Neural cell (in vitro differentiated cells): ENCODE measurements around the gene STX5. TPM values are rescaled to one million over a fixed set of nuclear protein-coding genes. Genes with fewer than 3 reads are reported as not detected.

Experiments
- H2AFZ ChIP-seq: fragments of 200-600, 300-800 bp; sonication (generic), shearing (Covaris generic); 2 replicates; pipeline ENCODE4 v1.6.0; 2014; ENCODE audit warnings: low read depth, mild to moderate bottlenecking, antibody characterized with exemption, low read length, moderate library complexity
- H3F3A ChIP-seq: fragments of 200-600 bp; shearing (Covaris generic); 2 replicates; pipeline ENCODE4 v1.6.1; 2016; ENCODE audit warnings: mild to moderate bottlenecking, moderate library complexity, mixed read lengths, antibody characterized with exemption, low read length; ENCODE audit not compliant: insufficient read depth, poor library complexity, severe bottlenecking
- H3K27ac ChIP-seq: fragments of 200-600, 300-800 bp; sonication (generic), shearing (Covaris generic); 2 replicates; pipeline ENCODE4 v1.5.1; 2014; ENCODE audit warnings: mild to moderate bottlenecking, low read length, moderate library complexity
- H3K27me3 ChIP-seq: fragments of 300-800, 200-600 bp; sonication (generic), shearing (Covaris generic); 2 replicates; pipeline ENCODE4 v1.6.0; 2014; ENCODE audit warnings: mild to moderate bottlenecking, low read depth, low read length, moderate library complexity; ENCODE audit not compliant: insufficient read depth
- H3K36me3 ChIP-seq: fragments of 300-800, 200-600 bp; sonication (generic), shearing (Covaris generic); 2 replicates; pipeline ENCODE4 v1.5.1; 2014; ENCODE audit warnings: mild to moderate bottlenecking, antibody characterized with exemption, low read length, moderate library complexity; ENCODE audit not compliant: insufficient read depth
- H3K4me2 ChIP-seq: fragments of 300-800, 200-600 bp; sonication (generic), shearing (Covaris generic); 2 replicates; pipeline ENCODE4 v1.6.0; 2014; ENCODE audit warnings: mild to moderate bottlenecking, low read length
- H3K4me3 ChIP-seq: fragments of 300-800, 200-600 bp; sonication (generic), shearing (Covaris generic); 2 replicates; pipeline ENCODE4 v1.5.1; 2014; ENCODE audit warnings: mild to moderate bottlenecking, low read length, moderate library complexity
- H3K79me2 ChIP-seq: fragments of 200-600 bp; shearing (Covaris generic); replicated peaks from 2 replicates; pipeline ENCODE4 v1.6.0; 2014; ENCODE audit warnings: mild to moderate bottlenecking, low read length, moderate library complexity; ENCODE audit not compliant: insufficient read depth
- H3K9ac ChIP-seq: fragments of 300-800, 200-600 bp; sonication (generic), shearing (Covaris generic); 2 replicates; pipeline ENCODE4 v1.6.1; 2016; ENCODE audit warnings: mild to moderate bottlenecking, low read length, mixed read lengths
- H3K9me2 ChIP-seq: fragments of 200-600 bp; shearing (Covaris generic); 2 replicates; pipeline ENCODE4 v1.6.1; 2016; ENCODE audit warnings: mild to moderate bottlenecking, low read length, mixed read lengths; ENCODE audit not compliant: insufficient read depth
- H3K9me3 ChIP-seq: fragments of 200-600, 300-800 bp; sonication (generic), shearing (Covaris generic); 2 replicates; pipeline ENCODE4 v1.6.1; 2016; ENCODE audit warnings: mild to moderate bottlenecking, mixed run types, low read length, moderate library complexity, mixed read lengths
- H4K20me1 ChIP-seq: fragments of 200-600 bp; shearing (Covaris generic); 2 replicates; pipeline ENCODE4 v1.6.1; 2016; ENCODE audit warnings: mild to moderate bottlenecking, mixed run types; ENCODE audit not compliant: insufficient read depth
- EP300 ChIP-seq: fragments of 450-650 bp; conservative IDR thresholded peaks from 2 replicates; pipeline ENCODE4 v1.6.1; 2014; ENCODE audit warnings: antibody characterized with exemption, mild to moderate bottlenecking, moderate library complexity; ENCODE audit not compliant: poor library complexity, severe bottlenecking
- EZH2 ChIP-seq: fragments of 200-600, 300-800 bp; shearing (Covaris generic), sonication (generic); IDR thresholded peaks from 2 replicates; pipeline ENCODE4 v1.6.1; 2014; ENCODE audit warnings: antibody characterized with exemption, low read length, borderline replicate concordance, mild to moderate bottlenecking; ENCODE audit not compliant: insufficient read depth, poor library complexity, severe bottlenecking
- MXI1 ChIP-seq: fragments of 450-650 bp; conservative IDR thresholded peaks from 2 replicates; pipeline ENCODE4 v1.6.1; 2014; ENCODE audit warnings: antibody characterized with exemption, mild to moderate bottlenecking; ENCODE audit not compliant: poor library complexity, severe bottlenecking
- POLR2AphosphoS5 ChIP-seq: IDR thresholded peaks from 2 replicates; pipeline ENCODE4 v1.6.1; 2012
- RAD21 ChIP-seq: fragments of 450-650 bp; conservative IDR thresholded peaks from 2 replicates; pipeline ENCODE4 v1.6.1; 2014; ENCODE audit warnings: antibody characterized with exemption, mild to moderate bottlenecking, moderate library complexity
- SMC3 ChIP-seq: fragments of 450-650 bp; conservative IDR thresholded peaks from 2 replicates; pipeline ENCODE4 v1.6.1; 2014; ENCODE audit warnings: antibody characterized with exemption, mild to moderate bottlenecking, moderate library complexity; ENCODE audit not compliant: poor library complexity
- TAF1 ChIP-seq: IDR thresholded peaks from 2 replicates; pipeline ENCODE4 v1.6.1; 2012; ENCODE audit warnings: low read depth
- polyA plus RNA-seq: library from polyadenylated mRNA; depleted of rRNA; stranded (reverse); fragments of >200 nt; gene quantifications from 2 replicates; pipeline ENCODE4 v1.2.3, GENCODE V29; 2014
- TF ChIP-seq, protein P1 (sequence below): IDR thresholded peaks from 2 replicates; pipeline ENCODE4 v1.6.1; 2012; ENCODE audit warnings: borderline replicate concordance
- TF ChIP-seq, protein P2 (sequence below): fragments of 450-650 bp; IDR thresholded peaks from 2 replicates; pipeline ENCODE4 v1.5.1; 2014; ENCODE audit warnings: antibody characterized with exemption, mild to moderate bottlenecking, moderate library complexity; ENCODE audit not compliant: poor library complexity, severe bottlenecking

STX5 gene
- polyA plus RNA-seq, 1 donor from 2014 or later, result 28.5 TPM

DNA sequence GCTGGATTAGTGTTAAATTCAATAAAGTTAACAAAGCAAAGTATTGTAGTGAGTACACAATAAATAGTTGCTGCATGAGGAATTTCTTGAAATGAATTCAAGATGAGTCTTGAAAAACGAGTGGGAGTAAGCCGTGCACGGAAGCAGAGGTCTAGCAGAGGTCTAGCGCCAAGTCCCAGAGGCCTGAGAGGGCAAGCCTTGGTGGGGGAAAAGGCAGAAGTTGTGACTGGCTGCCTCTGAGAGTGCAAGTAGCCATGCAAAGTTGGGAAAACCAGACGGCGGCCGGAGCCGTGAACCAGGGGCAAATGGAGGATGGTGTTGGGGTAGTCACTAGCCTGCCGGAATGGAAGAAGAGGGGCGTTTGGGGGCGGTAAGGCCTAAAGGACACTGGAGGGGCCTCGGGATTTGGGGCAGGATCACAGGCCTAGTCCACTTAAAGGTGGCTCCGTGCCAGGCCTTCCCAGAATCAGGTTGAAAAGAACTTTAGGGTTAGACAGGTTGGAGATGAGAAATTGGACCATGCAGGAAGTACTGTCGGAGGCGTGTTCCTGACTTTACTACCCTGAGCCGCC, 48.5 kb upstream of the STX5 start:
- H3K4me3 ChIP-seq, result peak overlapping the region; percentile 90
- H3K9ac ChIP-seq, result peak overlapping the region; percentile 99
- H3K79me2 ChIP-seq, result peaks cover 46% of the 10 kb centered on the region
- peak overlapping the region; percentile 36 for H2AFZ ChIP-seq
- H3K27ac ChIP-seq, result peak overlapping the region; percentile 99
- H3K4me2 ChIP-seq, result peak overlapping the region; percentile 90
- H3K27me3 ChIP-seq, result no peaks in the 10 kb centered on the region
- H3K9me2 ChIP-seq, result no peaks in the 10 kb centered on the region
- no peaks in the 10 kb centered on the region for H4K20me1 ChIP-seq
- TF ChIP-seq RAD21, result no peak
- H3F3A ChIP-seq, result no peaks in the 10 kb centered on the region
- H3K36me3 ChIP-seq, result peaks cover 10% of the 10 kb centered on the region
- H3K9me3 ChIP-seq, result no peaks in the 10 kb centered on the region

DNA sequence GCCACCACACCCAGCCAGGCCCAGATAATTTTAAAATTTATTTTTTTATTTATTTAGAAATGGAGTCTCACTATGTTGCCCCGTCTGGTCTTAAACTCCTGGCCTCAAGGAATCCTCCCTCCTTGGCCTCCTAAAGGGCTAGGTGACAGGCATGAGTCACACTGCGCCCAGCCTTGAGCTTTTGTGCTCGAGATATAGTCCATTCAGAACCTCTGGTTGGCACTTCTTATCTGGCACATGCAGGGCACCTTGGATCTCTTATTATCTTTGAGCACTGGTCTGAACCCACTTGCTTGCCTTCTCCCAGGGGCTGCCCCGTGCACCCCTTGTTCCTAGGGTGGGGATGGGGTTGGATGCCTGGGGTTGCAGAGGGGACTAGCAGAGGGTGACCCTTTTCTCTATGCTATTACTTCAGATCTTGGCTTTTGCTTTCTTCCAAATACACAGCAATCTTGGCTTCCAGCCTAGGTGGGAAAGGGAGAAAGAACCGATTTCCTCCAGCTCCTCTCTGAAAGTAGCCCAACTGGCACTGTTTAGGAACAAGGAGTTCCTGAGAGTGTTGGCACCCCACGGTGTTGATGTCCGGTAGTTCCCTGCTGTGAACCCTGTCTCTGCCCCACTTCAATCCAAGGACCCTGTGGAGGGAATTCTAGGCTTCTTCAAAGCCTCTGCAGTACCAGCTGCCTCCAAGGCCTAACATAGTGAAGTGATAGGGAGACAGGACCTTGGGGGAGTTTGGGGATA, 47.6 kb upstream of the STX5 start:
- Histone ChIP-seq H3K27me3 (no peaks in the 10 kb centered on the region), H2AFZ (no peak overlapping the region), H3K9me3 (no peaks in the 10 kb centered on the region), H3K79me2 (peaks cover 43% of the 10 kb centered on the region), H3K4me3 (peak overlapping the region; percentile 90), H4K20me1 (no peaks in the 10 kb centered on the region), H3K9ac (peak overlapping the region; percentile 99), H3K27ac (peak overlapping the region; percentile 99), H3K4me2 (peak overlapping the region; percentile 90), H3F3A (no peaks in the 10 kb centered on the region), H3K36me3 (peaks cover 7% of the 10 kb centered on the region), H3K9me2 (no peaks in the 10 kb centered on the region)
- TF ChIP-seq, protein P1, sequence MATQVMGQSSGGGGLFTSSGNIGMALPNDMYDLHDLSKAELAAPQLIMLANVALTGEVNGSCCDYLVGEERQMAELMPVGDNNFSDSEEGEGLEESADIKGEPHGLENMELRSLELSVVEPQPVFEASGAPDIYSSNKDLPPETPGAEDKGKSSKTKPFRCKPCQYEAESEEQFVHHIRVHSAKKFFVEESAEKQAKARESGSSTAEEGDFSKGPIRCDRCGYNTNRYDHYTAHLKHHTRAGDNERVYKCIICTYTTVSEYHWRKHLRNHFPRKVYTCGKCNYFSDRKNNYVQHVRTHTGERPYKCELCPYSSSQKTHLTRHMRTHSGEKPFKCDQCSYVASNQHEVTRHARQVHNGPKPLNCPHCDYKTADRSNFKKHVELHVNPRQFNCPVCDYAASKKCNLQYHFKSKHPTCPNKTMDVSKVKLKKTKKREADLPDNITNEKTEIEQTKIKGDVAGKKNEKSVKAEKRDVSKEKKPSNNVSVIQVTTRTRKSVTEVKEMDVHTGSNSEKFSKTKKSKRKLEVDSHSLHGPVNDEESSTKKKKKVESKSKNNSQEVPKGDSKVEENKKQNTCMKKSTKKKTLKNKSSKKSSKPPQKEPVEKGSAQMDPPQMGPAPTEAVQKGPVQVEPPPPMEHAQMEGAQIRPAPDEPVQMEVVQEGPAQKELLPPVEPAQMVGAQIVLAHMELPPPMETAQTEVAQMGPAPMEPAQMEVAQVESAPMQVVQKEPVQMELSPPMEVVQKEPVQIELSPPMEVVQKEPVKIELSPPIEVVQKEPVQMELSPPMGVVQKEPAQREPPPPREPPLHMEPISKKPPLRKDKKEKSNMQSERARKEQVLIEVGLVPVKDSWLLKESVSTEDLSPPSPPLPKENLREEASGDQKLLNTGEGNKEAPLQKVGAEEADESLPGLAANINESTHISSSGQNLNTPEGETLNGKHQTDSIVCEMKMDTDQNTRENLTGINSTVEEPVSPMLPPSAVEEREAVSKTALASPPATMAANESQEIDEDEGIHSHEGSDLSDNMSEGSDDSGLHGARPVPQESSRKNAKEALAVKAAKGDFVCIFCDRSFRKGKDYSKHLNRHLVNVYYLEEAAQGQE, result no peak
- TF ChIP-seq TAF1 (no peak), RAD21 (no peak), EP300 (no peak), MXI1 (no peak), SMC3 (no peak), POLR2AphosphoS5 (no peak), EZH2 (no peak)
- TF ChIP-seq, protein P2, sequence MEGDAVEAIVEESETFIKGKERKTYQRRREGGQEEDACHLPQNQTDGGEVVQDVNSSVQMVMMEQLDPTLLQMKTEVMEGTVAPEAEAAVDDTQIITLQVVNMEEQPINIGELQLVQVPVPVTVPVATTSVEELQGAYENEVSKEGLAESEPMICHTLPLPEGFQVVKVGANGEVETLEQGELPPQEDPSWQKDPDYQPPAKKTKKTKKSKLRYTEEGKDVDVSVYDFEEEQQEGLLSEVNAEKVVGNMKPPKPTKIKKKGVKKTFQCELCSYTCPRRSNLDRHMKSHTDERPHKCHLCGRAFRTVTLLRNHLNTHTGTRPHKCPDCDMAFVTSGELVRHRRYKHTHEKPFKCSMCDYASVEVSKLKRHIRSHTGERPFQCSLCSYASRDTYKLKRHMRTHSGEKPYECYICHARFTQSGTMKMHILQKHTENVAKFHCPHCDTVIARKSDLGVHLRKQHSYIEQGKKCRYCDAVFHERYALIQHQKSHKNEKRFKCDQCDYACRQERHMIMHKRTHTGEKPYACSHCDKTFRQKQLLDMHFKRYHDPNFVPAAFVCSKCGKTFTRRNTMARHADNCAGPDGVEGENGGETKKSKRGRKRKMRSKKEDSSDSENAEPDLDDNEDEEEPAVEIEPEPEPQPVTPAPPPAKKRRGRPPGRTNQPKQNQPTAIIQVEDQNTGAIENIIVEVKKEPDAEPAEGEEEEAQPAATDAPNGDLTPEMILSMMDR, result no peak
